DND-41 (cell line): Measurements from ENCODE around the gene MACF1.

Experiments used
- CTCF ChIP-seq: IDR thresholded peaks from 2 replicates; pipeline ENCODE4 v1.5.1; 2012; ENCODE audit warnings: borderline replicate concordance, low read length, moderate library complexity, mild to moderate bottlenecking; ENCODE audit not compliant: poor library complexity, severe bottlenecking; ENCODE audit errors: extremely low read depth
- EZH2 ChIP-seq: IDR thresholded peaks from 3 replicates; pipeline ENCODE4 v1.6.1; 2012; ENCODE audit warnings: borderline replicate concordance, low read depth, mild to moderate bottlenecking, moderate library complexity, low read length, inconsistent platforms; ENCODE audit not compliant: severe bottlenecking

- TF ChIP-seq CTCF: no peak
- TF ChIP-seq EZH2: no peak
Observed at GRCh38 chr1:39310691-39311090, 106.2 kb downstream of the MACF1 start.
